ENCODE measurements around the gene DDX5.

DNA sequence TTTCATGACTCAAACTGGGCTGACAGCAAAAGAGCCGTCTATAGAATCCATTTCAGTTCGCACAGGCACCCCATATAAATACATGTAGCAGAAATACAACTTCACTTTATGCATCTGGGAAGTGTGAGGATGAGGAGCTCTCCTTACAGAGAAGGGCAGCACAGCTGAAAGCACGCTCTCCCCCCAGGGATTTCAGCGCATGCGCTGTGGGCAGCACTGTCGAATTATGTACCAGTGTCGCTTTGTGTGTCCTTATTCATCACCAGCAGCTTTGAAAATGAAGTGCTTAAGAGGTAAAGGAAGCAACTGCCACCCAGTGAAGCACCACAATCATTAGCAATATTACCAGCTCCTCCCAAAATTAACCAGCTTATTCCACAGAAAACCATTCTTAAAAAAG is 40.6 kb upstream of the DDX5 start:
- TF ChIP-seq CTCF (IDR thresholded peaks at IDR 0.05): no peak
- TF ChIP-seq EZH2 (IDR thresholded peaks at IDR 0.05; ENCODE audit: borderline replicate concordance, insufficient read depth, low read depth, low read length, poor library complexity, severe bottlenecking): no peak
